Measurements from ENCODE around the gene HOXD10. TPM values are rescaled to one million over a fixed set of nuclear protein-coding genes. Genes with fewer than 3 reads are reported as not detected.

Gene HOXD10
- polyA plus RNA-seq, 4 donors: 132 to 203 (median 164) TPM

DNA sequence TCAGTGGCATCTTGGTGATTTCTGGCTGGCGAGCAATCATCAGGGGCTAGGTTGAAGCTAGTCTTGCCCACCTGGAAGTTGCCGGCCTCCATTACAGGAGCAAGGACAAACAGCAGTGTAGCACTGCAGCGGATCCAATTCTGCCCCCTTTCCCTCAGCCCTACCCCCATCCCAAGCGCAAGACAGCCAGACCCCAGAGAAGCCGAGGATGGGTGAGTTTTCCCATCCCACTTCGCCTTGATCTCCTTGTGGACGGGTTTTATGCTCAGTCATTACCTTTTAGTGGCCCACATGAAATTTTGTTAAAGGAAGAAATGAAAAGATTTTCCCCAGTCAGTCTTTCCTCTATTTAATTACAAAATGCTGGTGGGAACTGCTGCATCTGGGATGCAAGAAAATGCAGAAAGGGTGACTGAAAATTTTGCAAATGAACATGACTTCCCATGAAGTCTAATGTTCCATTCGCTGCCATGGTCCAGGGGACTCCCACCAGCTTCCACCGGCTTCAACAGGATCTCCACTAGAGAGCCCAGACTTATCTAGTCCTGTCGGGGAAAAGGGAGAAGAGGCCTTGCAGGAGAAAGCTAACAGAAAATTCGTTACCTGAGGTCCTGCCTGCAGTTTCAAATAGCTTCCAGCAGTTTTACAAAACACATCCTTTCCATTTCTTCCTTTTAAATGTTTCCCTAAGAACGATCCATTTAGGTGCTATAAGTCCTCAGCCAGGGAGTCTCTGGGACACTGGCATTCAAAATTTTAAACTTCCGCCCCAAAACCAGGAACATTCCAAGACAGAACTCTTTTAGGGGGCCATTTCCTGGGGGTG lies 4.0 kb downstream of the HOXD10 start:
- DNase-seq (ENCODE audit: low read depth in 4 of 4, low spot score in 2 of 4): no peak

DNA sequence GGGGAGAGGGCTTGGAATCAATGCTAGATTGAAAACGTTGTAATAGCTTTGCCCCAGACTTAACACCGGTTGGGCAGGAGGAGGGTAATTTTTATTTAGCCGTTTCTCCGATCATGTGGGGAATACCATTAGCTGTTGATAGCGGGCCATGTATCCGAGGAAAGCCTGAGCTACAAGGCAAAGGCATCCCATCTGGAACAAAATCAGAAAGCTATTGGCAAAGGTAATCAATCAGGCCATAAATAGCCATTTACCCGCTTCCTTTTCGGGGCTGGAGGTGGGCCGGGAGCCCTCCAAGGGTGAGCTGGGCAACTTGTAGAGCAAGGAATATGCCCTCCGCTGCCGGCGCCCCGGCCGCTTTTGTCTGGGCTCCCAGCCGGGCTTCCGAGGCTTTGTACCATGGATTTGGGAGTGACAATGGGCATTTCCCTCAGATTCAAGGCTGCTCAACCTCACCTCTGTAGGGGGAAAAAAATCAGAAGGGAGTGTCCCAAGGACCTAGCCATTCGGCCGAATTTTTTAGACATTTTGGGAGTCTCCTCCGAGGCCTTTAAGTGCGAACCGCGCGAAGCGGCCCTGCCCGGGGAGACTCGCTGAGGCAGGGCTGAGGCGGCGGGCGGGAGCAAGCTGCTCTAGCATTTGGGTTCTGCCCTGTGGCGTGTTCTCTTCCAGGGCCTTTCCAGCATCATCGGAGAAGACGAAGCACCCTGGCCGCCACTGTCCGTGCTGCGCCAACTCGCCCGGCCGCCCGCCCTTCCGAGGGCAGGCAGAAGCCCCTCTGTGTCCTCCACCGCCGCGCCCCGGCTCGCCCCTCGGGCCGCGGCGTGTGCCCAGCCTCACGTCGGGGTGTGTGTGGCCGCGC lies 4.8 kb downstream of the HOXD10 start:
- DNase-seq (ENCODE audit: low read depth in 4 of 4, low spot score in 2 of 4): no peak

DNA sequence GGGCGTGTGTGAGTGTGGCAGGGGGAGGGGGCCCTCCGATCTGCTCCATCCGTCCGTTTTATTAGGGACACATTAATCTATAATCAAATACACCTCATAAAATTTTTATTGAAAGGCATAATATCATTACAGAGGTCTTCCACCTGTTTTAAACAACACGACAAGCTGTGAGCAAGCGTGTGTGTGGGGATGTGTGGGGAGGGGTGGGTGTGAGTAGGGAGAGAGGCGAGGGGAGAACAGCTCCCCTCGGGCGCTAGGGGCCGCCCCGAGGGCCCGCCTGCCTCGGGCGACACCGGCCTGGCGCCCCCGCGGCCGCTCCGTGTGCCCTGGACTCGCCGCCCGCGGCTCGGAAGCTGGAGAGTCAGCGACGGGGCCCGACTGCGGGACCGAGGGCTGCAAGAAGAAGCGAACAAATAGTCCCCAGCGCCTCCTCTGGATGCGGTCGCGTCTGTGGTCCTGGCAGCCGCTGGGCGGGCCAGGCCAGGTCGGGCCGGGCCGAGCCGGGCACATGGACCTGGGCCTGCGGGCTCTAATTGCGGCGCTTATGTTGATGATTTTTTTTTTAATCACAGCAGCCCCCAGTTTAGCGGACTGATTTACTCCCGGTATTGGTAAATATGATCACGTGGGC lies 5.6 kb downstream of the HOXD10 start:
- no peak for DNase-seq (ENCODE audit: low read depth in 4 of 4, low spot score in 2 of 4)

DNA sequence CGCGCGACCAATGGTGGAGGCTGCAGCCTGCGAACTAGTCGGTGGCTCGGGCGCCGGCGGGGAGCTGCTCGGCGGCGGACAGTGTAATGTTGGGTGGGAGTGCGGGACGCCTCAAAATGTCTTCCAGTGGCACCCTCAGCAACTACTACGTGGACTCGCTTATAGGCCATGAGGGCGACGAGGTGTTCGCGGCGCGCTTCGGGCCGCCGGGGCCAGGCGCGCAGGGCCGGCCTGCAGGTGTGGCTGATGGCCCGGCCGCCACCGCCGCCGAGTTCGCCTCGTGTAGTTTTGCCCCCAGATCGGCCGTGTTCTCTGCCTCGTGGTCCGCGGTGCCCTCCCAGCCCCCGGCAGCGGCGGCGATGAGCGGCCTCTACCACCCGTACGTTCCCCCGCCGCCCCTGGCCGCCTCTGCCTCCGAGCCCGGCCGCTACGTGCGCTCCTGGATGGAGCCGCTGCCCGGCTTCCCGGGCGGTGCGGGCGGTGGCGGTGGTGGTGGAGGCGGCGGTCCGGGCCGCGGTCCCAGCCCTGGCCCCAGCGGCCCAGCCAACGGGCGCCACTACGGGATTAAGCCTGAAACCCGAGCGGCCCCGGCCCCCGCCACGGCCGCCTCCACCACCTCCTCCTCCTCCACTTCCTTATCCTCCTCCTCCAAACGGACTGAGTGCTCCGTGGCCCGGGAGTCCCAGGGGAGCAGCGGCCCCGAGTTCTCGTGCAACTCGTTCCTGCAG lies 6.3 kb downstream of the HOXD10 start, which contains the start of gene HOXD9:
TSS of gene HOXD9 (plus strand) at position 37 of the 728 bp plus-strand sequence. CDS start at position 87, 50 bp downstream.
- no peak for DNase-seq (ENCODE audit: low read depth in 4 of 4, low spot score in 2 of 4)

DNA sequence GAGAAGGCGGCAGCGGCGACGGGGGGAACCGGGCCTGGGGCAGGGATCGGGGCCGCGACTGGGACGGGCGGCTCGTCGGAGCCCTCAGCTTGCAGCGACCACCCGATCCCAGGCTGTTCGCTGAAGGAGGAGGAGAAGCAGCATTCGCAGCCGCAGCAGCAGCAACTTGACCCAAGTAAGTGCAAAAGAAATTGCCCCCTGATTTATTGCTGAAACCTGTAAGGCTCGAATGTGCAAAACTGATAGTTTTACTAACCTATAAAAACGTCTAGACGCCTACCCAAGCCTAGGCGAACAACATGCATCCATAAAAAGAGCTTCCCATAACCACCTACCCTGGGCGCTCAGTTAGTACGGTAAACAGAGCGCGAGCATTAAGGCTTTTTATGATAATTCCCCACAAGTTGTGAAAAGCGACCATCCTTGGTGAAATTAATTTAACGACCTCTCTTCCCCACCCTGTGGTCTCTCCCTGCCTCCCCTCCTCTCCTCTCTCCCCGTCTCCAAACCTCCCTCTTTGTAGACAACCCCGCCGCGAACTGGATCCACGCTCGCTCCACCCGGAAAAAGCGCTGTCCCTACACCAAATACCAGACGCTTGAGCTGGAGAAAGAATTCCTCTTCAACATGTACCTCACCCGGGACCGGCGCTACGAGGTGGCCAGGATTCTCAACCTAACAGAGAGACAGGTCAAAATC lies 7.0 kb downstream of the HOXD10 start:
- DNase-seq (ENCODE audit: low read depth in 4 of 4, low spot score in 2 of 4): no peak

DNA sequence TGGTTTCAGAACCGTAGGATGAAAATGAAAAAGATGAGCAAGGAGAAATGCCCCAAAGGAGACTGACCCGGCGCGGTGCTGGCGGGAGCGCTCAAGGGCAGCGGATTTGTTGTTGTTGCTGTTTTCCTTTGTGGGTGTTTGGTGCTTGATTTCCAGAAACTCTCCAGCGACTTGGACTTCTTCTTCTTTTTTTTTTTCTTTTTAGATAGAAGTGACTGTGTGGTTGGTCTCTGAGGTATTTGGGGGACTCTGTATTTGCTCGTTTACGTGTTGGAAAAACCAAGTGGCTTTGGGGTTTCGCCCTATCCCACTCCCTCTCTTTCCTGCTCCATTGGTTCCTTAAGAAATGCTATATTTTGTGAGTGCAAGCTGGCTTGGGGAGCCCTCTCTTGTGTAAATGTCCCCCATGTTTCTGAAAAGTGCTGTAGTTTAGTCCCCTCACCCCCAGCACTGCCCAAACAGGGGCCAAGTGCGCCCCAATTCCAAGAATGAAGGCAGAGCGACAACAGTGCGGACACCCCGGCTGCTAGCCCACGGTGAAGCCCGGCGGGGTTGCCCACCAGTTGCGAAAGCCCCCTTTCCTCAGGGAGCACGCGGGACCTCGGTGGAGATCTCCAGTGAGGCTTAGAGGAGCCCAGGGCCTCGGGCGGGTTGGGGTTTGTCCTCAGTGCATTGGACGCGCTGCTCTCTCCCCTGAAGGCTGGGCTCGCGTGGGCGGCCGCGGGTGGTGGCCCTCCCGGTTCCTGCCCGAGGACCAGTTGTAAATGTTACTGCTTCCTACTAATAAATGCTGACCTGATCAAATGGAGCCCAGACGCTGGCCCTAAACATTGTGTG lies 7.8 kb downstream of the HOXD10 start:
- DNase-seq (ENCODE audit: low read depth in 4 of 4, low spot score in 2 of 4): no peak

DNA sequence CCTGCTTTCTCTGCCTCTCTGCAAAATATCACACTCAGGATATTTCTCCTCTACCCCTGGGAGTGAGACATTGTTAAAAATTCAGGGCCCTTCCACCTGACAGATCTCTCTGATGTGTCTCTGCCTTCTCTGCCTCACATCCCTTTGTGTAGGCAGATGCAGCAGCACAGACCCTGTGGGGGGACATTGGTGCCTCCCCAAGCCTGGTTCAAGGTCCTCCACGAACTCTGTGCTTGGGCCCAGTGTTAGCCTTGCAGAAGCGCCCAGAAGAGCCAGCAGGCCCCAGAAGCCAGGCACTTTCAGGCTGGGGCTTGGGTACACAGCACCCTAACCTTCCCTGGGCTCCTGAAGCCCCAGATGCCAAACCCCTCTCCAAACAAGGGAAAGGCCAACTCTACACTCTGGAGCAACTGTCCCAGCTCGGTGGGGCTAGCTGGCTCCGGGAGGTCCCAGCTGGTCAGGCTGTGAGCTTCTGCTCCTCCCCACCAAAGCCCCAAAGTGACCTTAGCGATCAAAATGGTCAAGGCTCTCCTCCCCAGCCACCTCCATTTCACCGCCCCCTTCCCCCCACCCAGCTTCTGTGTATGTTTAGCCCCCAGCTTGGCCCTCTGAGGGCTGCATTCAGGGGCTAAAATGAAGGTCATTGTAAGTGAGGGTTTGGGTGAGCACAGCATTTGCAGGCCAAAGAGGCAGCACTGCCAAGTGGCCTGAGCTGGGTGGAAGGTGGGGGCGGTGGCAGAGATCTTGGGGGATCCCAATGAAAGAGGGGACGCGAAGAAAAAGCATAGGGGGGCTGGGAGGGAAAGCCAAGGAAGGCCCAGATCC lies 8.6 kb downstream of the HOXD10 start:
- no peak for DNase-seq (ENCODE audit: low read depth in 4 of 4, low spot score in 2 of 4)

DNA sequence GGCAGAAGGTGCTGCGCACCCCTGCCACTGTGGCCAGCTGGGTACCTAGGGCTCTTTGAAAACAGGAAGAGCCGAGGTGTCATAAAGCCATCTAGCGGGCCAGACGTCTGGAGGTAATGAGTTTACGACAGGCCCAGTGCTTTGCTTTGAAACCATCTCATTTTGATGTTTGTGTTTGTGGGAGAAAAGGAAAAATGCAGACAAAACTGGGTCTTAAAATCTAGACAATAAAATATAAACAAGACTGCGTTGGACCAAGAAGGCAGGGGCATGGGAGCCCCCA lies 9.1 kb downstream of the HOXD10 start:
- no peak for DNase-seq (ENCODE audit: low read depth in 4 of 4, low spot score in 2 of 4)

DNA sequence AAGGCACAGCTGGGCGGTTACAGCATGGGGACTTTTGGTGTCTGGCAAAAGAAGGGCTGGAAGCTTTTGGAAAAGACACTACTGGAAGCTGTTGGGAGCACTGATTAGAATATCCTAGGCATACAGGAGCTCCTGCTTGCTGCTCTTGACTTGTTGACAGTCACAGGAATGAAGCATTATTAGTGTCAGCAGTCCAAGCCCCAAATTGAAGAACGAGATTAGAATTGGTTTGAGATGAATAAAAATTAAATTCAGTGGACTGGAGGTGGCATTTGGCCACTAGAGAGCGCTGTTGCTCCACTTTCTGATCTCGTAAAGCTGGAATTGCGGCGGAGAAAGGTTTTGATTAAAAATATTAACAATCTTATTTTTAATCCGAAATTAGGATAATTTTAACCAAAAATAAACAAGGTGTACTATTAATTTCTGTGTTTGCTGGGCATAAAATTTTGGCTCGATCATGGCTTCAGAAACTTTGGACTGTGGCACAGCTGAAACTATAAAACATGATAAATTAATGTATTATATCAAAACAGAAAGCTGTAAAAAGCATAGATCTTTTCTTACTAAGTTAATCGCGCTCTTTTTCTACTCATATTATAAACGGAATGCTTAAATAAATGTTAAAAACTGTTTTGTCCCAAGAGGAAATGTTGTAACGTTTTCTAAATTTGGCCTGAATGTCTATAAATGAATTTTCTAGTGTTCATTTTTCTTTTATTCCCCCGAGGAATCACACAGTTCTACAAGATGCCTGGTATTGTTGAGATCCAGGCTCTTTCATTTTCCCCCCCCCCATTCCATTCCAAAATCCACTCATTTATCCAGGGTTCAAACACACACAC lies 10.6 kb downstream of the HOXD10 start:
- no peak for DNase-seq (ENCODE audit: low read depth in 4 of 4, low spot score in 2 of 4)

DNA sequence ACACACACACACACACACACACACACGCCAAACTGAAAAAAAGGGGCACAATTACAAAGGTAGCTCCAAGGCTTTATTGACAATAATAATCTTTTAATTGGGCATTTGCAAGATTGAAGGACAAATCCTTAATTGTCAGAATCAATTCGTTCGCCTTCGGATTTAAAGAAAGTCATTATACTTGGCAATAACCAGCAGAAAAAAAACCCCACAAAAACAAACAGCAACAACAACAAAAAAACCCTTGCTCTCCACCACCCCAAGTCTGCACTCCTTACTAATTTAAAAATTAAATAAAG lies 11.1 kb downstream of the HOXD10 start:
- no peak for DNase-seq (ENCODE audit: low read depth in 4 of 4, low spot score in 2 of 4)

DNA sequence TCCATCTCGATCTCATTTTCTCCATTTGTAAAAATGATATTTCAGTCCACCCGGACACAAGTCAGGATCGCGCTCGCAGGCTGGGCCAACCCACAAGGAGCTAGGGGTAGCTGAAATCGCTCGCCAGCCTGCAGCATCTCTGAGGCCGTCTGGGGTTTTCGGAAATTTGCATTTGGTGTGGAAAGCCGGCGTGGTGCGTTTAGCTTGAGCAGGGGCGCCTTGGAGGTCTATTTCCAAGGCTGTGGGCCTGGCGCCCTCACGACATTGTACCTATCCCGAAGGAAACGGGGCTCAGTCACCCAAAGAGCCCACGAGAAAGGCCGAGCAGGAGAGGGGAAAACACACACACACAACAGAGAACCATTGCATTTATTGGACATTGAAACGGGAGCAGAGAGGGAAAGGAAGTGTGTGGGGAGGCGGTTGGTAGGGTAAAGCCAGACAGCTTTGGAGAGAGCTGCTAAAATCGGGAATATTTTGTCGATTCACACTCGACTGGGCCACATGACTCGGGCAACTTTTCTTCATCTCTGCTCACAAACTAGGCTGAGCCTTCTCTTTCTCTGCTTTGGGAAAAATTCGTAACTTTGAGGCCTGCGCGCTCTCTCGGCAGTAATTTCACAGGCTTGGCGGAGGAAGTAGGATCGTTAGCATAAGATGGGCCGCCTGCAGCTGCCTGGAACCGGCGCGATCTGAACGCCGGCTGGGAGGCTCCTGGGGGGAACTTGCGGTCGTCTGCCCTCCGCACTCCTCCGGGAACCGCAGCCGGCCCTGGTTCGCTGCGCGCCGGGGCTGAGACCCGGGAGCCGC lies 11.8 kb downstream of the HOXD10 start:
- no peak for DNase-seq (ENCODE audit: low read depth in 4 of 4, low spot score in 2 of 4)

DNA sequence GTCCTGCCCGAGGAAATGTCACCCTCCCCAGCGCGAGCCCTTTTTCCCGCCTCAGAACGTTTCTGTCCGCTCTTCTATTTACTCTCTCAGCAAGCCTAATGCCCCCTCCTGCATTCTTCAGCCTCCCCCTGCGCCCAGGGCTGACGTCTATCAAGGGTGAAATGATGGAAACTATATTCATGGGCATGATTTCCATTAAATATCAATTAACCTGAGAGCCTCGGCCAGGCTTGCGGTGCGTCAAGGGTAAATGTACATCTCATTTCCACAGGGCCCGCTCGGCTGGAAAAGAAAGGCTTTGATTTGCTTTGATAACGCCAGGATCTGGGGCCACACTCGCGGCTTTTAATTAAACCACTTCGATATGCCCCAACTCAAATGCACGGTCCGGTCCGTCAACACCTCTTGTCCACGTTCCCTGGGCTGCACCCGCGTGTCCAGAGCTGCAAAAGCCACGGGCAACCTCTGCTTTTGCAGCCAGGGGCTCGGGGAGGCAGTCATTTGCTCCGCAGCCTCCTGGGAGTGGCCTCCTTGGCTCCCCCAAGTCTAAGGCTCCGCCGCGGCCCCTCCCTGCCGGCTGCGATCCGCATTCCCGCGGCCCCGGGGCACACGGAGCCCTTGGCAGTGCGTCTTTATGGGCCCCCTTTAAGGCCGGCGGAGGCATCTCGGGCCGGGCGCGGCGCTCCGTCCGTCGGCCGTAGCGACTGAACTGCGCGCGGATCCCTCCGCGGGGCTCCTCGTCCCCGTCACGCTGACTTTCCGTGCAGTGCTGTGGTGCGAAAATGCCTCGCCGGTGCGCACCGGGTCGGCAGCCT lies 12.6 kb downstream of the HOXD10 start, which contains the start of gene HOXD8:
TSS of gene HOXD8 (plus strand) at position 724 of the 815 bp plus-strand sequence. CDS start 662 bp downstream, outside the sequence.
- DNase-seq (ENCODE audit: low read depth in 4 of 4, low spot score in 2 of 4): no peak

DNA sequence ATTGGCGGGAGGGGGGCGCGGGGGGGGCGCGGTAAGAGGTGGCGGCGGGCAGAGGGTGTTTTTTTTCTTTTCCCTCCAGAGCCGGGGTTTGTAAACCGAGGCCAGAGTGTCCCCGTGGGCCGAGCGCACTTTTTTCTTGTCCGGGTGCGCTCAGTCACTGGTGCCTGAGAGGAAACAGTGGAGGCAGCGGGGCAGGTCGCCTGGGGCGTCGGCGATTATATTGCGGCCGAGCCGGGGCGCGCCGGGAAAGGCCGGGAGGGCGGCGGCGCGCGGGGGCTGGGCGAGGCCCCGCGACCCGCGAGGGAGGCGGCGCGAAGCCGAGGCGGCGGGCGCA lies 13.2 kb downstream of the HOXD10 start:
- DNase-seq (ENCODE audit: low read depth in 4 of 4, low spot score in 2 of 4): no peak

DNA sequence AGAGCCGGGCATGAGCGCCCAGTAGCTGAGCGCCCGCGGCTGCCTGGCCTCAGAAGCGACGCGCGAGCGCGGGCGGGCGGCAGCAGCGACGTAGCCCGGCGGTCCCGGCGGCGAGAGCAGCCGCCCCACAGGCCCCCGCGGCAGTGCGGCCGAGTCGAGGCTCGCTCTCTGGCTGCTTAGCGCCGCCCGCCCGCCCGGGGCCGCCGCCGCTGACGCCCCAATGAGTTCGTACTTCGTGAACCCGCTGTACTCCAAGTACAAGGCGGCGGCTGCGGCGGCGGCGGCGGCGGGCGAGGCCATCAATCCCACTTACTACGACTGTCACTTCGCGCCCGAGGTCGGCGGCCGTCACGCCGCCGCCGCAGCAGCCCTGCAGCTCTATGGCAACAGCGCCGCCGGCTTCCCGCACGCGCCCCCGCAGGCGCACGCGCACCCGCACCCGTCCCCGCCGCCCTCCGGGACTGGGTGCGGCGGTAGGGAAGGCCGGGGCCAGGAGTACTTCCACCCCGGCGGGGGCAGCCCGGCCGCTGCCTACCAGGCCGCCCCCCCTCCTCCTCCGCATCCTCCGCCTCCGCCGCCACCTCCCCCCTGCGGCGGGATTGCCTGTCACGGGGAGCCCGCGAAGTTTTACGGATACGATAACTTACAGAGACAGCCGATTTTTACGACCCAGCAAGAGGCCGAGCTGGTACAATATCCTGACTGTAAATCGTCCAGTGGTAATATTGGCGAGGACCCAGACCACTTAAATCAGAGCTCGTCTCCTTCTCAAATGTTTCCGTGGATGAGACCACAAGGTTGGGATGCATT lies 13.8 kb downstream of the HOXD10 start:
- DNase-seq (ENCODE audit: low read depth in 4 of 4, low spot score in 2 of 4): peak in 1 of 4 donors; percentile 93

Measured in left renal cortex interstitium (tissue), 4 donors.